HG03095 (cell line): ENCODE measurements around the gene NXNL1.
"Not testable (repeated sequence)": the region's sequence is repeated elsewhere in the genome, so short reads cannot be mapped to it uniquely, and the experiment has no call there.

ENCODE experiments used
- ATAC-seq: cut with Tn5 transposase; IDR thresholded peaks from one replicate; pipeline ENCODE4 v1.9.1; 2021; ENCODE audit warnings: moderate library complexity; ENCODE audit not compliant: unreplicated experiment

Gene NXNL1, protein sequence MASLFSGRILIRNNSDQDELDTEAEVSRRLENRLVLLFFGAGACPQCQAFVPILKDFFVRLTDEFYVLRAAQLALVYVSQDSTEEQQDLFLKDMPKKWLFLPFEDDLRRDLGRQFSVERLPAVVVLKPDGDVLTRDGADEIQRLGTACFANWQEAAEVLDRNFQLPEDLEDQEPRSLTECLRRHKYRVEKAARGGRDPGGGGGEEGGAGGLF

DNA sequence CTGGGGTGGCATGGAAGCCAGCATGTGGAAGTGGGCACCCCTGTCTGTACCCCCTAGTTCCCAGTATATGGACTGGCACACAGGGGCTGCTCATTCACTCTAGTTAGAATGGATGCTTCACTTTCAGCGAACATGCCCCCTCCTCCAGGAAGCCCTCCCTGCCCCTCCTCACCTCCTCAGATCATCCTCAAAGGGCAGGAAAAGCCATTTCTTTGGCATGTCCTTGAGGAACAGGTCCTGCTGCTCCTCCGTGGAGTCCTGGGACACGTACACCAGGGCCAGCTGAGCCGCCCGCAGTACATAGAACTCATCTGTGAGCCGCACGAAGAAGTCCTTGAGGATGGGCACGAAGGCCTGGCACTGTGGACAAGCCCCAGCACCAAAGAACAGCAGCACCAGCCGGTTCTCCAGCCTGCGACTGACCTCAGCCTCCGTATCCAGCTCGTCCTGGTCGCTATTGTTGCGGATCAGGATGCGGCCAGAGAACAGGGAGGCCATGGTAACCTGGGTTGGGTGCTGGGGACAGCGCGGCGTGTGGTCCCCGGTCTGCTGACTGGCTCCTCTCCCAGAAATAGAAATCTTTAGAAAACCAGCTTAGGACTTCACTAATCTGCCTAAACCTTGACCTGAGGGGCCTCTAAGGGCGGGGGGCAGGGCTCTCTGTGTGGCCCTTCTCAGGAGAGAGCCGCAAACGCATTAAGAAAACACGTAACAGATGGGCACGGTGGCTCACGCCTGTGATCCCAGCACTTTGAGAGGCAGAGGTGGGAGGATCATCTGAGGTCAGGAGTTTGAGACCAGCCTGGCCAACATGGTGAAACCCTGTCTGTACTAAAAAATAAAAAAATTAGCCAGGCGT, at the start of gene NXNL1:
Gene NXNL1 (minus strand): TSS at position 555 of the 859 bp plus-strand sequence. CDS start 57 bp downstream, at position 498.
- no peak for ATAC-seq

DNA sequence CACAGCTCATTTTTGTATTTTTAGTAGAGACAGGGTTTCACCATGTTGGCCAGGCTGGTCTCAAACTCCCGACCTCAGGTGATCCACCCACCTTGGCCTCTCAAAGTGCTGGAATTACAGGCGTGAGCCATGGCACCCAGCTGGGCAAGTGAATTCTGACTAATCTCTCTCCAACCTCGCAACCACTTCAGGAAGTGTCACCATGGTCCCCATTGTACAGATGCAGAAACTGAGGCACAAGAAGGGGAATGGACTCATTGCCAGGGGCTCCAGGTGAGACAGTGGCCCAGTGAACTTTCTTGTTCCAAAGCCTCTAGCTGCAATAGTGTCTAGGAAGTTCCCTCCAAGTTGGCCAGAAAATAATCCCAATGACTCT, 47.8 kb upstream of the NXNL1 start:
- ATAC-seq: not testable (repeated sequence)

DNA sequence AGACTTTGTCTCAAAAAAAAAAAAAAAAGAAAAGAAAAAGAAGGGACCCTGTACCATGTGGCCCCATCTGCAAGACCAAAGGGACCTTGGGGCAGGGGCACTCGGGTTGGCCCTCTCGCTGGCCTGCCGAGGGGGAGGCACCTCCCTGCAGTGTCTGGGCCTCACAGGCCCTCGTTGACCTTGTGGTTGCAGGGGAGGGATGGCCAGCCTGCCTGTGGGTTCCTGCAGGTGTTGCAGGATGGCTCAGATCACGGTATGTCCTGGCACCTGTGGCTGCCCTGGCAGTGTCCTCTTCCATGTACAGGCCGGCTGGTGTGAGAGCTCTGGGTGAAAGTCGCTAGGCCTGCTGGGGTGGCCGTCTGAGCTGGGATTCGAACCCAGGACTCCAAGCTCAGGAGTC, 46.0 kb upstream of the NXNL1 start:
- no peak for ATAC-seq

DNA sequence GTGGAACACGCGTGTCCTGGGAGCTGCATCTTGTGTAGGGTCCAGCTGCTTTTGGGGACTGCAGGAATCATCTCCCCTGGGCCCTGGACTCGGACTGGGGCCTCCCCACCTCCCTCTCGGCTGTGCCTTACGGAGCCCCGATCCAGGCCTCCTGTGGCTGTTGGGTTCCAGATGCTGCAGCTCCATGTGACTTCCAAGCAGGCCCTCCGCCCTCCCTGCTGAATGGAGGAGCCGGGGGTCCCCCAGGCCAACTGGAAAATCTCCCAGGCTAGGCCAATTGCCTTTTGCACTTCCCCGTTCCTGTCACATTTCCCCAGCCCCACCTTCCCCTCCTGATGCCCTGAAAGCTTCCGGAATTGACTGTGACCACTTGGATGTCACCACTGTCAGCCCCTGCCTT, 44.5 kb upstream of the NXNL1 start:
- no peak for ATAC-seq

DNA sequence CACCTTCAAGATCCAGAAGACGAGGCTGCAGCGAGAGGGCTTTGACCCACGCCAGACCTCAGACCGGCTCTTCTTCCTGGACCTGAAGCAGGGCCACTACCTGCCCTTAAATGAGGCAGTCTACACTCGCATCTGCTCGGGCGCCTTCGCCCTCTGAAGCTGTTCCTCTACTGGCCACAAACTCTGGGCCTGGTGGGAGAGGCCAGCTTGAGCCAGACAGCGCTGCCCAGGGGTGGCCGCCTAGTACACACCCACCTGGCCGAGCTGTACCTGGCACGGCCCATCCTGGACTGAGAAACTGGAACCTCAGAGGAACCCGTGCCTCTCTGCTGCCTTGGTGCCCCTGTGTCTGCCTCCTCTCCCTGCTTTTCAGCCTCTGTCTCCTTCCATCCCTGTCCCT, 43.7 kb upstream of the NXNL1 start:
- ATAC-seq: no peak

DNA sequence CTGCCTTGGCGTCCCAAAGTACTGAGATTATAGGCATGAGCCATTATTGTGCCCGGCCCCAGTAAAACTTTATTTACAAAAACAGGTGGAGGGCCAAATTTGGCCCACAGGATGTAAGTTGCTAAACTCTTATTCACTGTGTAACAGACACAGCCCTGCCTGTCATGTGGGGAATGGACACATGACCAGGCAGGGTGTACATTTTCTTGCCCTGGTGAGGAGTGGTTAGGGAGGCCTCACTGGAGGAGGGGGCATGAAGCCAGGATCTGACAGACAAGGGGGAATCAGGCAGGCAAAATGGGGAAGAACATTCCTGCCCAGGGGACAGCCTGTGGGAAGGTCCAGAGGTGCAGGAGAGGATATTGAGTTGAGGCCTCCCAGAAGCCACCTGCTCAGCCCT, 43.3 kb upstream of the NXNL1 start:
- no peak for ATAC-seq

DNA sequence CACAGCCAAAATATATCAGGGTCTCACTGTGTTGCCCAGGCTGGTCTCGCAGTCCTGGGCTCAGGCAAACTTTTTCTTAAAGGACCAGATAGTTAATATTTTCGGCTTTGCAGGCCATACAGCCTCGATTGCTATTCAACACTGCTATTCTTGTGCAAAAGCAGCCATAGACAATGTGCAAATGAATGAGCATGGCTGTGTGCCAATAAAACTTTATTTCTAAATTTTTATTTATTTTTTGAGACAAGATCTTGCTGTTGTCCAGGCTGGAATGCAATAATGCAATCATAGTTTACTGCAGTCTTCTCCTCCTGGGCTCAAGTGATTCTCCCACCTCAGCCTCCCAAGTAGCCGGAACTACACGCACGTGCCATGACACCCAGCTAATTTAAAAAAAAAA, 42.5 kb upstream of the NXNL1 start:
- ATAC-seq: no peak

DNA sequence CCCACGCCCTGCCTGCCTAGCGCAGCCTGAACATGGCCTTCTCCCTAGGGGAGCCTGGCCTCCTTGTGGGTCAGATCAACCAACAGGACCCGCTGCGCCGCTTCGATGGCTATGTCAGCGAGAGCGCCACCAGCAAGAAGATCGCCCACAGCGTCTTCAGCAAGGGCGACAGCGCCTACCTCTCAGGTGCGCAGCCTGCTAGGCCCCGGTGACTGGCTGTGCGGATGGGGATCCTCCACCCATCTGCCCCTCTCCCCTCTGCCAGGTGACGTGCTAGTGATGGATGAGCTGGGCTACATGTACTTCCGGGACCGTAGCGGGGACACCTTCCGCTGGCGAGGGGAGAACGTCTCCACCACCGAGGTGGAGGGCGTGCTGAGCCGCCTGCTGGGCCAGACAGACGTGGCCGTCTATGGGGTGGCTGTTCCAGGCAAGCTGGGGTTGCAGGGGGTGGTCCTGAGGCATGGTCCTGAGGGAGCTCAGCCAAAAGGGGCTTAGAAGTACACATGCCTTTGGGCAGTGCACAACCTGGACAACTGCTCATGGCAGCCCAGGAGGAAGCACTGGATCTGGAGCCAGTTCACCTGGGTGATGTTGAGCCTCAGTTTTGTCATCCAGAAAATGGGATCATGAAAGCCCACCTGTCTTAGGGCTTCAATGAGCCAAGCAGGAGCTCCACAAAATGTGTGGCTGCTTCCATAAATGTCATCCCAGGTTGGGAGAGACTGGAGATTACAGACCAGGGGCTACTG, 39.9 kb upstream of the NXNL1 start:
- no peak for ATAC-seq

DNA sequence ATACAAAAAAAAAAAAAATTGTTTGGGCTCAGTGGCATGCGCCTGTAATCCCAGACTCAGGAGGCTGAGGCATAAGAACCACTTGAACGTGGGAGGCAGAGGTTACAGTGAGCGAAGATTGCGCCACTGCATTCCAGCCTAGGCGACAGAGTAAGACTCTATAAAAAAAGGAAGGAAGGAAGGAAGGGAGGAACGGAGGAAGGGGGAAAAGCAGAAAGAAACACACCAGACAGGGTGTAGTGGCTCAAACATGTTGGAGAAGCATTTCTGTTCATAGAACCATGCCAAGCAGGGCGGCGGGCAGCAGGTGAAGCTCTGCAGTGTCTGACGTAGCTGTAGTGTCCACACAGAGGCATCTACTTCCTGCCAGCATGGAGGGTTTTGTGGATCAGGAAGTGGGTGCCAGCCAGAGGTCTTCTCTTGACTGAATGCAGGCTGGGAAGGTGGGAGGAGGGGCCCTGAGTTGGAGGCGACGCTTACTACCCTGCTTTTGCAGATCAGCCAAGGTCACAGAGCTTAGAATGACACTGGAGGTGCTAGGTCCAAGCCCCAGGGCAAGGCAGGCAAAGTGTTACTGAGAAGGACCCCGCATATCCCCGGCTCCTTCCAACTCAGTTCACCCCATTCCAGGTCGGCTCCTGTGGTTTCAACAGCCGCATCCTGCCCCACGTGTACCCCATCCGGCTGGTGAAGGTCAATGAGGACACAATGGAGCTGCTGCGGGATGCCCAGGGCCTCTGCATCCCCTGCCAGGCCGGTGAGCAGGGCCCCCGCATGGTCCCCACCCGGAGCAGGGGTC, 39.1 kb upstream of the NXNL1 start:
- no peak for ATAC-seq

DNA sequence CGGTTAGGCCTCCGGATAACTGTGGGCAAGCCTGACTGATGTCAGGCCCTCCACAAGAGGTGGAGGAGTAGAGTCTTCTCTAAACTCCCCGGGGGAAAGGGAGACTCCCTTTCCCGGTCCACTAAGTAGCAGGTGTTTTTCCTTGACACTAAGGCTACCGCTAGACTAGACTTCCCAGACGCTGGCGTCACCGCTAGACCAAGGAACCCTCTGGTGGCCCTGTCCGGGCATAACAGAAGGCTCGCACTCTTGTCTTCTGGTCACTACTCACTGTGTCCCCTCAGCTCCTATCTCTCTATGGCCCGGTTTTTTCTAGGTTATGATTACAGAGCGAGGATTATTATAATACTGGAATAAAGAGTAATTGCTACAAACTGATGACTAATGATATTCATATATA, 38.3 kb upstream of the NXNL1 start:
- ATAC-seq: not testable (repeated sequence)

DNA sequence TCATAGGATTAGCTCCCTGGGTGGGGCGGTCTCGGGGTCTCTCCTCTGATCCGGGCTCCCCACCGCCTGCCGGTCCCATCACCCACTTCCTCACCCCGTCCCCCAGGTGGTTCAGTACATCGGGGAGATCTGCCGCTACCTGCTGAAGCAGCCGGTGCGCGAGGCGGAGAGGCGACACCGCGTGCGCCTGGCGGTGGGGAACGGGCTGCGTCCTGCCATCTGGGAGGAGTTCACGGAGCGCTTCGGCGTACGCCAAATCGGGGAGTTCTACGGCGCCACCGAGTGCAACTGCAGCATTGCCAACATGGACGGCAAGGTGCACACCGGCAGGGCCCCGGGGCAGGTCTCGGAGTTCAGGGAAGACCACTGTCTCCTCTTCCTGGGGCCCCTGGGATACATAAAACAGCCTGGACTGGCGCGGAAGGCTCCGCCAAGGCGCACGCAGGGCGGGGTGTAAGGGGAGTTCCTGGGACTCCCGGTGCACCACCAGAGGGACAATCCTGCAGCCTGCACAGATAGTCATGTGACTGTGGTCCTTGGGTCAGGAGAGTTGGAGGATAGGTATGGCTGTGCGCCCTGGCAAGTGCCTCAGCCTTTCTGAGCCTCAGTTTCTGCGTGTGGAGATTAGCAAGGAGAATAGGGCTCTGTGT, 36.5 kb upstream of the NXNL1 start:
- no peak for ATAC-seq

DNA sequence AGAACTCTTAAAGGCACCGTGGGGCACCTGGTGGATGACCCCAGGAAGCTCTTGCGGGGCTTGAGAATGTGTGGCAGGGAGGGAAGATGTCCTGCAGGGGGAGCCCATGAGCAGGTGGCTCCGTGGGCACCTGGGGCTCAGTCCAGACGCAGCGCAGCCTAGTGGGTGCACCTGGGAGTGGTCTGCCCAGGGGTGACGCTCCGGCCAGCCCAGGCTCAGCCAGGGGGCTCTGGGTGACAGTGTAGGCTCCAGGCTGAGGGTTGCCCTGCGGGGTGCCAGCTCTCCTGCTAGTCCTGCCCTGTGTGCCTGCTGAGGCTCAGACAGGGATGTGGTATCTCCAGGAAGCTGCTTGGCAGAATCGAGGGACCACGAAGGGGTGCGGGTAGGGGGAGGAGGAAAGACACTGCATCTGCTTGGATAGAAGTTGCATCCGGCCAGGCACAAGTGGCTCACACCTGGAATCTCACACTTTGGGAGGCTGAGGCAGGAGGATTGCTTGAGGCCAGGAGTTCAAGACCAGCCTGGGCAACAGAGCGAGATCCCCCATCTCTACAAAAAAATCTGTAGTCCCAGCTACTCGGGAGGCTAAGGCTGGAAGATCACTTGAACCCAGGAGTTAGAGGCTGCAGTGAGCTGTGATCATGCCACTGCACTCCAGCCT, 35.7 kb upstream of the NXNL1 start:
- no peak for ATAC-seq

DNA sequence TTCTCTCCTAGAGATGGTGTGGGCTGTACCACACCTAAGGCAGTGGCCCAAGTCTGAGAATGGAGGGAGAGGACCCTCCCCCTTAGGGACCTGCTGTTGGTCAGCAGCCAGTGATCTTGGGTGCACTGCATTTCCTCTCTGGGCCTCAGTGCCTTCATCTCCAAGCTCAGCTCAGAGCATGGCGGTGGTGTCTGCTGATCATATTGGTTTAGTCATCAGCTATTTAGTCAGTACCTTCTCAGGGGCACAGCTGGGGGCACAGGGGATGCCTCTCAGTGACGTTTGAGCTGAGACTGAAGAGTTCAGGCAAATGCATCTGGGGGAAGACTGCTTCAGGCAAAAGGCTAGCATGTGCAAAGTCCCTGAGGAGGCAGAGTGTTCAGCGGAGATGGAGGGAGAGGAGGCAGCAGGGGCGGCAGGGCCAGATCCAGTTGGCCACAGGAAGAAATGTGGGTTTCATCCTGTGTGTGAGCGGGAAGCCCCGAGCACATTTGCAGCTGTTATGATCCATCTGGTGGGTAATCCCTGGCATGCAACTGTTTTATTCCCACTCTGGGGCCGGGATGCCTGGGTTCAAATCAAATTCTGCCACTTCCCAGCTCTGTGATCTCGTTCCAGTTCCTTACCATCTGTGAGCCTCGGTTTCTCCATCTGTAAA, 35.0 kb upstream of the NXNL1 start:
- ATAC-seq: no peak

DNA sequence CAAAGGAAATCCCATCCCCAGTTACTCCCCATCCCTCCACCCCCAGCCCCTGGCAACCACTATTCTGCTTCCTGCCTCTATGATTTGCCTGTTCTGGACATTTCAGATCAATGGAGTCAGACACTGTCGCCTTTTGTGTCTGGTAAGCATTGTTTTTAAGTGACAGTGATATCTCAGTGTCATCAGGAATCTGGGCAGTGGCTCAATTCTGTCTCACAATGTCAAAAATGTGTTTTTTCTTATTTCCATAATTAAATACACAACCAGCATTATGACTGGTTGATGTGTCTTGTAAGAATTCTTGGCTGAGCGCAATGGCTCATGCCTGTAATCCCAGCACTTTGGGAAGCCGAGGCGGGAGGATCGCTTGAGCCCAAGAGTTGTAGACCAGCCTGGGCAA, 30.6 kb upstream of the NXNL1 start:
- ATAC-seq: no peak

DNA sequence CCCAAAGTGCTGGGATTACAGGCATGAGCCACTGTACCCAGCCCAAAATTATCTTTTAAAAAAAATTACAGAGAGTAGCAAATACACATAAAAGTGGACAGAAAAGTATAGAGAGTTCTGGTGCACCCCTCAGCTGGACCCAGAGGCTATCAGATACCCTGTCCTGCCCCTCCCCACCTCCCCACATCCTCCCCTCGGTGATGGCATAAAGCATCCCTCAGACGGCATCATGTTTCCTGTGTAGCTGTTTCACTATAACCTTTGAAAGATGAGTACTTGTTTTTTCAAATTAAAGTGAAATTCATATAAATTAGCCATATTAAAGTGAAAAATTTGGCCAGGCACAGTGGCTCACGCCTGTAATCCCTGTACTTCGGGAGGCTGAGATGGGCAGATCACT, 29.7 kb upstream of the NXNL1 start:
- ATAC-seq: no peak

DNA sequence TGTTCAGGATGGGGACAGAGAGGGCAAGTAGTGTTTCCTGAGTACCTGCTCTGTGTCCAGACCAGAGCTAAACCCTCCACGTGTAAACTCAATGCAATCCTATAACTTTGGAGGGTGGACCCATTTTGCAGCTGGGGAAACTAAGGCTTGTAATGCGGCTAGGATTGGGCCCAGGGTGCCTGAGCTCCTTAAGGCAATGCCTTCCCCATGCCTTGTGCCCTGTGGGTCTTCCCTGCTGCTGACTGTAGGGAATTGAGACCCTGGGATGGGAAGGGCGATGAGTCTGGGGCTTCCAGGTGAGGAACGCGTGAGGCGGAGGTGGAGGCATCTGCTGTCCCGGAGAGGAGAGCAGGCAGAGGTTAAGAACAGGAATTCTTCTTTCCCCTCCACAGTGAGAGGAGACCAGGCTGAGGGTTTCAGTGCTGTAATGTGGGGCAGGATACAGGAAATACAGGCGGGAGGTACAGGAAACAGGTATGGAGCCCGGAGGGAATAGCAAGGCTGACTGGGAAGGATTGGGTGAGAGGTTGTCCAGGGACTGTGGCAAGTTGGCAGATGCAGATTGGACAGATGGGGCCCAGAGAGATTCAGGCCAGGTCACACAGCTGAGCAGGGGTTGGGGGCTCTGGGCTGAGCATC, 28.8 kb upstream of the NXNL1 start:
- no peak for ATAC-seq

DNA sequence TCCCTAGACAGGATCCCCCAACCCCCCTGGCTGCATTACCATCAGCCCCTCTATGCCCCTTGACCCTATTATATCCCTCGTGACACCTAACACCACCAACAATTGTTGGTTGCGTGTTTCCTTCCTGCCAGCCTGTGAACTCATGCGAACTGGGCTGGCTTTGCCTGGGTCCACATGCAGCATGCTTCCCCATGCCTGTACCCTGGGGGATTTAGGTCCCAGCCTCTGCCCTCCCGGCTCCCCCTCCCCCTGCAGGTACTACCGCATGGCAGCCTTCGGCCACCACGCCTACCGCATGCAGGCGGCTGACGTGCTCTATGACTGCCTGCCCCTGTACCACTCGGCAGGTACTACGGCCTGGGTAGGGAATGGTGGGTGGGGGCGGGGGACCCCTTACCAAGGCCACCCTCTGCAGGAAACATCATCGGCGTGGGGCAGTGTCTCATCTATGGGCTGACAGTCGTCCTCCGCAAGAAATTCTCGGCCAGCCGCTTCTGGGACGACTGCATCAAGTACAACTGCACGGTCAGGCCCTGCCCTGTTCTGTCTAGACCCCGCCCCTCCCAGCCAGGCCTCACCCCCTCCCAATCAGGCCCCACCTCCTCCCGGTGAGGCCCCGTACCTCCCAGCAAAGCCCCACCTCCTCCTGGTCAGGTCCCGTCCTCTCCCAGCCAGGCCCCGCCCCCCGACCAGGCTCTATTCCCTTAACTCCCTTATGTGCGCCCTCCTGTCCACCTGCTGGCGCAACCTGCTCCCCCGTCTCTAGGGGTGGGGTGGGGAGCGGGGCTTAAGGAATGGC, 28.1 kb upstream of the NXNL1 start:
- no peak for ATAC-seq
